RKO (cell line): ENCODE measurements around the gene SMCO1.
"Not testable (repeated sequence)": the region's sequence is repeated elsewhere in the genome, so short reads cannot be mapped to it uniquely, and the experiment has no call there.

Experiments
- DNase-seq: peaks from one replicate; pipeline ENCODE4 v3.0.0-alpha.2; 2016; ENCODE audit warnings: low spot score

SMCO1 gene

GRCh38 chr3:196514913-196515621 is at the start of gene SMCO1:
TSS of gene SMCO1 (minus strand) at chr3:196515346. CDS start at chr3:196515209, 137 bp downstream.
- no peak for DNase-seq

- DNase-seq = peak; percentile 37
Observed at GRCh38 chr3:196563721-196564225, 48.6 kb upstream of the SMCO1 start.

- no peak for DNase-seq
Observed at GRCh38 chr3:196559826-196560225, 44.7 kb upstream of the SMCO1 start.

- no peak for DNase-seq
Observed at GRCh38 chr3:196558476-196558875, 43.3 kb upstream of the SMCO1 start.

GRCh38 chr3:196557236-196557635 is 42.1 kb upstream of the SMCO1 start:
- no peak for DNase-seq

- DNase-seq = no peak
Observed at GRCh38 chr3:196555295-196555694, 40.1 kb upstream of the SMCO1 start.

- DNase-seq = no peak
Observed at GRCh38 chr3:196554205-196554604, 39.1 kb upstream of the SMCO1 start.

- DNase-seq = no peak
Observed at GRCh38 chr3:196553551-196553950, 38.4 kb upstream of the SMCO1 start.

- no peak for DNase-seq
Observed at GRCh38 chr3:196552253-196552652, 37.1 kb upstream of the SMCO1 start.

GRCh38 chr3:196550172-196550571 is 35.0 kb upstream of the SMCO1 start:
- DNase-seq = not testable (repeated sequence)

GRCh38 chr3:196549312-196549711 is 34.2 kb upstream of the SMCO1 start:
- DNase-seq = not testable (repeated sequence)

- no peak for DNase-seq
Observed at GRCh38 chr3:196547067-196547466, 31.9 kb upstream of the SMCO1 start.

GRCh38 chr3:196546537-196546936 is 31.4 kb upstream of the SMCO1 start:
- DNase-seq = no peak

GRCh38 chr3:196544491-196544992 is 29.4 kb upstream of the SMCO1 start:
- no peak for DNase-seq

- no peak for DNase-seq
Observed at GRCh38 chr3:196541684-196542445, 26.7 kb upstream of the SMCO1 start.

- DNase-seq = no peak
Observed at GRCh38 chr3:196537319-196537984, 22.3 kb upstream of the SMCO1 start.

- DNase-seq = no peak
Observed at GRCh38 chr3:196533260-196533681, 18.1 kb upstream of the SMCO1 start.

- no peak for DNase-seq
Observed at GRCh38 chr3:196531418-196531817, 16.3 kb upstream of the SMCO1 start.

GRCh38 chr3:196528639-196529233 is 13.6 kb upstream of the SMCO1 start:
- peak; percentile 81 for DNase-seq

GRCh38 chr3:196525141-196525540 is 10.0 kb upstream of the SMCO1 start:
- DNase-seq = no peak

- peak; percentile 53 for DNase-seq
Observed at GRCh38 chr3:196524527-196524926, 9.4 kb upstream of the SMCO1 start.

GRCh38 chr3:196523841-196524240 is 8.7 kb upstream of the SMCO1 start:
- DNase-seq = no peak
